SU-DHL-6 (cell line): ENCODE results near the gene CALM3.

Source experiments
- H2AFZ ChIP-seq: fragments of 200-600 bp; sonication (generic); 2 replicates; pipeline ENCODE4 v1.6.1; 2014; ENCODE audit warnings: low read depth, mild to moderate bottlenecking, moderate library complexity, mixed read lengths, antibody characterized with exemption, low read length; ENCODE audit not compliant: severe bottlenecking
- H3F3A ChIP-seq: fragments of 200-600 bp; shearing (Covaris generic); 2 replicates; pipeline ENCODE4 v1.6.0; 2016; ENCODE audit warnings: antibody characterized with exemption, mild to moderate bottlenecking; ENCODE audit not compliant: insufficient read depth
- H3K27ac ChIP-seq: fragments of 200-600 bp; sonication (generic); 2 replicates; pipeline ENCODE4 v1.5.1; 2016; ENCODE audit warnings: low read depth, mild to moderate bottlenecking, low read length, moderate library complexity, mixed read lengths
- H3K27me3 ChIP-seq: fragments of 200-600 bp; sonication (generic), shearing (Covaris generic); 2 replicates; pipeline ENCODE4 v1.6.0; 2014; ENCODE audit warnings: mild to moderate bottlenecking, low read length
- H3K36me3 ChIP-seq: fragments of 200-600 bp; sonication (generic); 2 replicates; pipeline ENCODE4 v1.6.1; 2014; ENCODE audit warnings: mild to moderate bottlenecking, low read length, mixed read lengths
- H3K4me2 ChIP-seq: fragments of 300-600, 200-600 bp; shearing (Covaris generic), sonication (generic); 2 replicates; pipeline ENCODE4 v1.6.0; 2014; ENCODE audit warnings: low read length, low read depth, mild to moderate bottlenecking; ENCODE audit not compliant: poor library complexity, severe bottlenecking
- H3K4me3 ChIP-seq: fragments of 200-600 bp; sonication (generic); 2 replicates; pipeline ENCODE4 v1.5.1; 2014; ENCODE audit warnings: antibody characterized with exemption, low read length, mild to moderate bottlenecking, mixed read lengths; ENCODE audit not compliant: insufficient read depth, poor library complexity, severe bottlenecking
- H3K79me2 ChIP-seq: fragments of 200-600 bp; sonication (generic); 2 replicates; pipeline ENCODE4 v1.6.1; 2014; ENCODE audit warnings: mild to moderate bottlenecking, low read length, moderate library complexity; ENCODE audit not compliant: insufficient read depth
- H3K9ac ChIP-seq: fragments of 200-600 bp; sonication (generic); 2 replicates; pipeline ENCODE4 v1.7.0; 2014; ENCODE audit warnings: mild to moderate bottlenecking, low read length
- H3K9me2 ChIP-seq: fragments of 200-600 bp; sonication (generic); replicated peaks from 2 replicates; pipeline ENCODE4 v1.6.1; 2014; ENCODE audit warnings: low read length; ENCODE audit not compliant: insufficient read depth
- H3K9me3 ChIP-seq: fragments of 200-600 bp; sonication (generic); 2 replicates; pipeline ENCODE4 v1.6.1; 2014; ENCODE audit warnings: low read length, mixed read lengths; ENCODE audit not compliant: insufficient read depth
- H4K20me1 ChIP-seq: fragments of 200-600 bp; sonication (generic); 2 replicates; pipeline ENCODE4 v1.6.1; 2014; ENCODE audit warnings: low read depth, mild to moderate bottlenecking, antibody characterized with exemption, low read length, moderate library complexity, mixed read lengths
- EZH2phosphoT487 ChIP-seq: fragments of 200-600 bp; sonication (generic), shearing (Covaris generic); conservative IDR thresholded peaks from 2 replicates; pipeline ENCODE4 v1.6.1; 2018; ENCODE audit warnings: mild to moderate bottlenecking, antibody characterized with exemption, low read length, moderate library complexity, mixed read lengths
- TF ChIP-seq, protein P1 (sequence below): fragments of 200-600 bp; sonication (generic); IDR thresholded peaks from one replicate; pipeline ENCODE4 v1.5.1; 2017; ENCODE audit warnings: antibody characterized with exemption, mild to moderate bottlenecking, low read length, moderate library complexity; ENCODE audit not compliant: insufficient read depth, poor library complexity, severe bottlenecking

The CALM3 gene

DNA sequence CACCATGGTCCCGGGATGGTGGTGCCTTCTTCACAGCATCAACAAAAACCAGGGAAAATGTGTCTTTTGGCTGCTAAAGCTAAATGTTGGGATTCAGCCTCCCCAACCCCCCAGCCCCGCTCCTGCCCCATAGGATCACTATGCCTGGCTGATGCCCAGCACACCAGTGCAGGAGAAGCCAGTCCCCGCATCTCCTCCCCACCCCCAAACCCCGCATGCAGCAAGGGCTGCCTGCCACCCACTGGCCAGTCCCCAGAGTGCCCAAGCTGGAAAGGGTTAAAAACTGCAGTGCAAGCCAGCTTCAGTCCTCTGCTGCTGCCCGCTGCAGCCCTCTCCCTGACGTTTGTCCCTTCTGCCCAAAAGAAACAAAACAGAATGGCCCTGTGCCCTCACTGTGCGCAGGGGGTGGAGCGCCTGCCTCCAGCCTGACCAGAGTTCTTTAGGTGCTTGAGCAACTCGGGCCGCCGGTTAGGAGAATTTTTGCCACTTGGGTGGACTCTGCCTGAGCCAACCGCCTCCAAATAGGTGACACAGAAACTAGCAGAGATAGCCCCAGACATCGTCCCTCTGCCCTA, 3.7 kb downstream of the CALM3 start:
- peaks cover 47% of the 10 kb centered on the region for H3K79me2 ChIP-seq
- no peaks in the 10 kb centered on the region for H4K20me1 ChIP-seq
- no peak overlapping the region for H2AFZ ChIP-seq
- no peaks in the 10 kb centered on the region for H3K36me3 ChIP-seq
- H3K27me3 ChIP-seq = no peaks in the 10 kb centered on the region
- no peak overlapping the region for H3K9ac ChIP-seq
- H3K9me2 ChIP-seq = no peaks in the 10 kb centered on the region
- no peak for TF ChIP-seq EZH2phosphoT487
- TF ChIP-seq, protein P1, sequence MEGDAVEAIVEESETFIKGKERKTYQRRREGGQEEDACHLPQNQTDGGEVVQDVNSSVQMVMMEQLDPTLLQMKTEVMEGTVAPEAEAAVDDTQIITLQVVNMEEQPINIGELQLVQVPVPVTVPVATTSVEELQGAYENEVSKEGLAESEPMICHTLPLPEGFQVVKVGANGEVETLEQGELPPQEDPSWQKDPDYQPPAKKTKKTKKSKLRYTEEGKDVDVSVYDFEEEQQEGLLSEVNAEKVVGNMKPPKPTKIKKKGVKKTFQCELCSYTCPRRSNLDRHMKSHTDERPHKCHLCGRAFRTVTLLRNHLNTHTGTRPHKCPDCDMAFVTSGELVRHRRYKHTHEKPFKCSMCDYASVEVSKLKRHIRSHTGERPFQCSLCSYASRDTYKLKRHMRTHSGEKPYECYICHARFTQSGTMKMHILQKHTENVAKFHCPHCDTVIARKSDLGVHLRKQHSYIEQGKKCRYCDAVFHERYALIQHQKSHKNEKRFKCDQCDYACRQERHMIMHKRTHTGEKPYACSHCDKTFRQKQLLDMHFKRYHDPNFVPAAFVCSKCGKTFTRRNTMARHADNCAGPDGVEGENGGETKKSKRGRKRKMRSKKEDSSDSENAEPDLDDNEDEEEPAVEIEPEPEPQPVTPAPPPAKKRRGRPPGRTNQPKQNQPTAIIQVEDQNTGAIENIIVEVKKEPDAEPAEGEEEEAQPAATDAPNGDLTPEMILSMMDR = no peak
- peaks cover 4% of the 10 kb centered on the region for H3F3A ChIP-seq
- no peak overlapping the region for H3K4me2 ChIP-seq
- no peak overlapping the region for H3K4me3 ChIP-seq
- H3K27ac ChIP-seq = no peak overlapping the region
- H3K9me3 ChIP-seq = no peaks in the 10 kb centered on the region

DNA sequence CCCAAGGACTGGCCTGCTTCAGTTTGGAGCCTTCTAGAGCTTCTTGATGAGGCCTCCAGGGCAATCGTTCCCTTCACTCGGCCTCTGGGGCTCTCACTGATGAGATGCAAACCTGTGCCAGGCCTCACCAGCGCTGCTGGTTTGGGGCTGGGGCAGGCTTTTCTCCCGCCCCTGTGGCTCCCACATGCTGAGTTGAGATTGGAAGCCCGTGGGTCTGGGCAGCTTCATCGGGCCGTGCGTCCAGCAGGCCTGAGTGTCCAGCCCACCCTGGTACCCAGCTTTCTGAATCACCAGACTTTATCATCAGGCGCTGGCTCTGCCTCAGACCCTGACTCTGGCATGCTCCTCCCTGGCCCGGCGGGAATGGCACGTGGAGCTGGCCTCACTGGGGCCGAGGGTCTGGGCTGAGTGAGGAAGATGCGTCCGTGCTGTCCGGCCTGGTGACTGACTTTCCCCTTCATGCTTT, 4.3 kb downstream of the CALM3 start:
- H3K4me3 ChIP-seq = no peak overlapping the region
- no peaks in the 10 kb centered on the region for H3K9me3 ChIP-seq
- H3K4me2 ChIP-seq = no peak overlapping the region
- no peak for TF ChIP-seq EZH2phosphoT487
- TF ChIP-seq, protein P1 = no peak
- H3K36me3 ChIP-seq = no peaks in the 10 kb centered on the region
- no peak overlapping the region for H2AFZ ChIP-seq
- H3K27ac ChIP-seq = no peak overlapping the region
- no peaks in the 10 kb centered on the region for H3K9me2 ChIP-seq
- no peaks in the 10 kb centered on the region for H3F3A ChIP-seq
- H3K79me2 ChIP-seq = peaks cover 47% of the 10 kb centered on the region
- H3K27me3 ChIP-seq = no peaks in the 10 kb centered on the region
- no peaks in the 10 kb centered on the region for H4K20me1 ChIP-seq
- no peak overlapping the region for H3K9ac ChIP-seq

DNA sequence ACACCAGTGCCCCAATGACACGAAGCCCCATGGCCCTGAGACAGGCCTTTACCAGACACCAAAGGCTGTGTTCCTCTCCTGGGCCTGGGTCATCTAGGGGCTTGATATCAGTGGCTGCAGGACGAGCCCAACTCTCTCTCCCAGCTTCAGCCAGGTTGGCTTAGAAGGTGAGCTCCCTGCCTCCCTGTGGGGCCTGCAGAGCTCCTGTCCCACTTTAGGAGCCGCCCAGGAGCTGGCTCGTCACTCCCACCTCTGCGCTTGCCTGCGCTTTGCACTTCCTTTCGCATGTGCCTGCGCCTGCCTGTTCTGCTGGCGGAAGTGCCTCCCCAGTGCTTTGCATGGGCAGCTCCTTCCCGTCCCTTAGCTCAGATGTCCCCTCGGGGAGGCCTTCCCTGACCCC, 4.9 kb downstream of the CALM3 start:
- H3K9me2 ChIP-seq = no peaks in the 10 kb centered on the region
- no peaks in the 10 kb centered on the region for H3K27me3 ChIP-seq
- no peak overlapping the region for H3K4me2 ChIP-seq
- no peaks in the 10 kb centered on the region for H4K20me1 ChIP-seq
- no peaks in the 10 kb centered on the region for H3K9me3 ChIP-seq
- no peaks in the 10 kb centered on the region for H3K36me3 ChIP-seq
- TF ChIP-seq EZH2phosphoT487 = no peak
- TF ChIP-seq, protein P1 = no peak
- H3K4me3 ChIP-seq = no peak overlapping the region
- no peak overlapping the region for H3K27ac ChIP-seq
- no peak overlapping the region for H3K9ac ChIP-seq
- H3F3A ChIP-seq = no peaks in the 10 kb centered on the region
- H2AFZ ChIP-seq = no peak overlapping the region
- peaks cover 47% of the 10 kb centered on the region for H3K79me2 ChIP-seq
